Esophagus squamous epithelium (tissue), 4 donors: Measurements from ENCODE around the gene ADK.

Experiments used
- POLR2A ChIP-seq, 4 donors: fragments of 450-650 bp; IDR thresholded peaks; one replicate each; pipeline ENCODE4 v1.6.1; 2017; ENCODE audit warnings: antibody characterized with exemption in 4 of 4, mild to moderate bottlenecking in 4 of 4, moderate library complexity in 3 of 4
- TF ChIP-seq, protein P1 (sequence below), 6 experiments: fragments of 450-650 bp in 4 of 6; fragments of 200-600 bp in 2 of 6; sonication (generic) in 2 of 6; IDR thresholded peaks; one replicate each; pipeline ENCODE4 v1.5.1; 2016 to 2019; ENCODE audit warnings: antibody characterized with exemption in 6 of 6, mild to moderate bottlenecking in 4 of 6, moderate library complexity in 4 of 6

DNA sequence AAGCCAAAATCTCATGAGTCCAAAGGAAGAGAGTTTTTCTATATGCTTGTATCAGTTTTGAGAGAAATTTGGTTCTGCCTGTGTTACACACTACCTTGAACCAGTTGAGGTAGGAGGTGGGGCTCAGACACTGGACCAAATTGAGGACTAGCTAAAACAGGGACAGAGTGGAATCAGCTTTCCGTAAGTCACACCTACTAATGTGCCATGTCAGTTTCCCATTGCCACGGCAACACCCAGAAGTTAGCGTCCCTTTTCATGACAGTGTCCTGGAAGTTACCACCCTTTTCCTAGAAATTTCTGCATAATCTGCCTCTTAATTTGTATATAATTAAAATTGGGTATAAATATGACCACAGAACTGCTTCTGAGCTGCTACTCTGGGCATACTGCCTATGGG is 9.0 kb downstream of the ADK start:
- TF ChIP-seq, protein P1, sequence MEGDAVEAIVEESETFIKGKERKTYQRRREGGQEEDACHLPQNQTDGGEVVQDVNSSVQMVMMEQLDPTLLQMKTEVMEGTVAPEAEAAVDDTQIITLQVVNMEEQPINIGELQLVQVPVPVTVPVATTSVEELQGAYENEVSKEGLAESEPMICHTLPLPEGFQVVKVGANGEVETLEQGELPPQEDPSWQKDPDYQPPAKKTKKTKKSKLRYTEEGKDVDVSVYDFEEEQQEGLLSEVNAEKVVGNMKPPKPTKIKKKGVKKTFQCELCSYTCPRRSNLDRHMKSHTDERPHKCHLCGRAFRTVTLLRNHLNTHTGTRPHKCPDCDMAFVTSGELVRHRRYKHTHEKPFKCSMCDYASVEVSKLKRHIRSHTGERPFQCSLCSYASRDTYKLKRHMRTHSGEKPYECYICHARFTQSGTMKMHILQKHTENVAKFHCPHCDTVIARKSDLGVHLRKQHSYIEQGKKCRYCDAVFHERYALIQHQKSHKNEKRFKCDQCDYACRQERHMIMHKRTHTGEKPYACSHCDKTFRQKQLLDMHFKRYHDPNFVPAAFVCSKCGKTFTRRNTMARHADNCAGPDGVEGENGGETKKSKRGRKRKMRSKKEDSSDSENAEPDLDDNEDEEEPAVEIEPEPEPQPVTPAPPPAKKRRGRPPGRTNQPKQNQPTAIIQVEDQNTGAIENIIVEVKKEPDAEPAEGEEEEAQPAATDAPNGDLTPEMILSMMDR (IDR thresholded peaks at IDR 0.05), result no peak
- TF ChIP-seq POLR2A (IDR thresholded peaks at IDR 0.05), result no peak
